Kidney (tissue), 22 donors: ENCODE results near the gene PEAK3. TPM values are rescaled to one million over a fixed set of nuclear protein-coding genes. Genes with fewer than 3 reads are reported as not detected.

Source experiments
- DNase-seq, 5 donors: peaks; one replicate each; pipeline ENCODE4 v3.0.0-alpha.2; 2013 to 2020
- FAIRE-seq: peaks from 2 replicates; lab custom pipeline; 2012; peaks lifted over from hg19 to GRCh38; lab: Jason Lieb, UNC
- H3K27ac ChIP-seq, 2 donors: one replicate each; pipeline ENCODE4 v1.7.0; 2013; ENCODE audit warnings: low read depth in 2 of 2, low read length in 2 of 2, inconsistent platforms in 1 of 2
- H3K27me3 ChIP-seq: one replicate; pipeline ENCODE4 v1.7.1; 2013; ENCODE audit warnings: low read length, inconsistent platforms; ENCODE audit not compliant: control insufficient read depth, insufficient read depth
- H3K36me3 ChIP-seq, 3 donors: one replicate each; pipeline versions ENCODE4 v1.7.0 to v1.7.1; 2013; ENCODE audit warnings: low read length in 3 of 3, control low read depth in 1 of 3, inconsistent platforms in 1 of 3; ENCODE audit not compliant: insufficient read depth in 3 of 3, control insufficient read depth in 2 of 3
- H3K4me1 ChIP-seq, 3 donors: one replicate each; pipeline versions ENCODE4 v1.7.0 to v1.7.1; 2013; ENCODE audit warnings: low read length in 3 of 3, inconsistent platforms in 1 of 3, low read depth in 1 of 3; ENCODE audit not compliant: control insufficient read depth in 2 of 3, insufficient read depth in 2 of 3
- H3K4me3 ChIP-seq, 3 donors: one replicate each; pipeline versions ENCODE4 v1.7.0 to v1.8.1; 2013; ENCODE audit warnings: low read length in 3 of 3, control low read depth in 1 of 3, inconsistent platforms in 1 of 3
- H3K9ac ChIP-seq, 3 donors: one replicate each; pipeline versions ENCODE4 v1.7.0 to v1.7.1; 2013; ENCODE audit warnings: low read length in 3 of 3, control low read depth in 1 of 3, inconsistent platforms in 1 of 3
- H3K9me3 ChIP-seq, 3 donors: one replicate each; pipeline versions ENCODE4 v1.7.0 to v1.7.1; 2013; ENCODE audit warnings: low read length in 3 of 3, control low read depth in 1 of 3, inconsistent platforms in 1 of 3; ENCODE audit not compliant: control insufficient read depth in 2 of 3, insufficient read depth in 1 of 3
- CTCF ChIP-seq: IDR thresholded peaks from 3 replicates; pipeline ENCODE4 v1.5.1; 2012; ENCODE audit warnings: mild to moderate bottlenecking, moderate library complexity, borderline replicate concordance; ENCODE audit not compliant: insufficient read depth; ENCODE audit errors: extremely low read depth
- intact Hi-C: fragments of 100-400 bp; cut with DNase I; formaldehyde crosslinking; loops from one replicate; pipeline ENCODE4 v1.11.1; 2022
- long read RNA-seq, 10 donors: library from polyadenylated mRNA in 1 of 10; unstranded in 1 of 10; transcript quantifications; one replicate each; pipeline ENCODE4 v2.0.0 and lab custom pipeline, GENCODE V29; 2021 to 2026
- polyA plus RNA-seq: library from polyadenylated mRNA; stranded (reverse); fragments of 350-450 nt; fragmentation: Illumina TruSeq; extraction: RNeasy Lipid Tissue Mini Kit (QIAGEN cat#74804); gene quantifications from one replicate; pipeline ENCODE4 v1.2.3, GENCODE V29; 2014; ENCODE audit warnings: low read depth, low replicate concordance; ENCODE audit not compliant: insufficient read depth
- total RNA-seq: library from RNA; stranded (reverse); fragmentation: NEBNext Ultra II Directional; extraction: Animal tissue kit (Norgen Biotek cat#: 25700); gene quantifications from one replicate; pipeline ENCODE4 v1.2.1, GENCODE V29; 2021
- donor health status: control.
- donor health status: control.
- donor health status: control.
- donor health status: control.
- donor health status: control.
- donor health status: DM: yes; HTN: yes; CAD: no.
- donor health status: Normal renal cell carcinoma (clear cell type).

PEAK3 gene
- total RNA-seq, result 2.1 TPM
- polyA plus RNA-seq, result not detected
- long read RNA-seq, donor 1, result 0 reads
- long read RNA-seq, donor 2, result 0 reads
- long read RNA-seq, donor 3, partial matches to known transcripts, result 0 of 1 reads
- long read RNA-seq, donor 3, other reads (novel, unspliced or antisense), result 0 of 1 reads
- long read RNA-seq, donor 4, result 0 reads
- long read RNA-seq, donor 5, result 0 reads
- long read RNA-seq, donor 6, result 0 reads
- long read RNA-seq, donor 7, partial matches to known transcripts, result 0 of 1 reads
- long read RNA-seq, donor 7, other reads (novel, unspliced or antisense), result 1 of 1 reads
- long read RNA-seq, donor 8, result 0 reads
- long read RNA-seq, donor 9, result 0 reads
- long read RNA-seq, donor 10, result 0 reads

- H3K4me3 ChIP-seq, result peak within 1 kb of the TSS in 2 of 3 donors; percentile 25 to 29
- H3K27me3 ChIP-seq, result no peaks in the 10 kb centered on the region
- DNase-seq, result peak in 4 of 5 donors; percentile 57 to 95 (median 76)
- no peak for TF ChIP-seq CTCF
- peak within 1 kb of the TSS in 1 of 2 donors; percentile 36 for H3K27ac ChIP-seq
- no peaks in the 10 kb centered on the region for H3K4me1 ChIP-seq
- H3K9ac ChIP-seq, result peak within 1 kb of the TSS in 1 of 3 donors; percentile 12
- H3K9me3 ChIP-seq, result no peaks in the 10 kb centered on the region
- intact Hi-C loops, result no loop called here
- no peaks in the 10 kb centered on the region for H3K36me3 ChIP-seq
- FAIRE-seq, result no peak
Observed at GRCh38 chr19:2282062-2282861, at the start of gene PEAK3. Gene PEAK3 (minus strand): TSS chr19:2282175. CDS start chr19:2280931, 1,244 bp downstream.

GRCh38 chr19:2330632-2331284, 48.8 kb upstream of the PEAK3 start:
- peak in 3 of 5 donors; percentile 55 to 75 (median 62) for DNase-seq
- Histone ChIP-seq H3K9me3 (no peaks in the 10 kb centered on the region), H3K4me3 (peak overlapping the region in 2 of 3 donors; percentile 24 to 29), H3K9ac (peak overlapping the region in 1 of 3 donors; percentile 15), H3K36me3 (no peaks in the 10 kb centered on the region), H3K27ac (peak overlapping the region in 1 of 2 donors; percentile 22), H3K27me3 (no peaks in the 10 kb centered on the region), H3K4me1 (peaks cover 0 to 44% (median 21%) of the 10 kb centered on the region in 3 donors)
- no peak for FAIRE-seq
- intact Hi-C loops, result no loop called here
- no peak for TF ChIP-seq CTCF

GRCh38 chr19:2330255-2330631, 48.3 kb upstream of the PEAK3 start:
- peak in 1 of 5 donors; percentile 57 for DNase-seq
- no peaks in the 10 kb centered on the region for H3K9me3 ChIP-seq
- no peak for FAIRE-seq
- peak overlapping the region in 1 of 2 donors; percentile 22 for H3K27ac ChIP-seq
- peaks cover 0 to 44% (median 21%) of the 10 kb centered on the region in 3 donors for H3K4me1 ChIP-seq
- intact Hi-C loops, result no loop called here
- H3K27me3 ChIP-seq, result no peaks in the 10 kb centered on the region
- no peak for TF ChIP-seq CTCF
- H3K9ac ChIP-seq, result peak overlapping the region in 1 of 3 donors; percentile 7
- no peak overlapping the region for H3K4me3 ChIP-seq
- H3K36me3 ChIP-seq, result no peaks in the 10 kb centered on the region
